Breast epithelium (tissue), 3 donors: ENCODE measurements around the gene PBRM1.

Experiments
- CTCF ChIP-seq, 3 donors: fragments of 450-650 bp; IDR thresholded peaks; one replicate each; pipeline ENCODE4 v1.5.1; 2016 to 2017; ENCODE audit warnings: antibody characterized with exemption in 3 of 3, mild to moderate bottlenecking in 3 of 3, moderate library complexity in 3 of 3
- POLR2A ChIP-seq: fragments of 450-650 bp; IDR thresholded peaks from one replicate; pipeline ENCODE4 v1.6.1; 2016; ENCODE audit warnings: antibody characterized with exemption, mild to moderate bottlenecking, moderate library complexity

- TF ChIP-seq CTCF (IDR thresholded peaks at IDR 0.05) = no peak
- no peak for TF ChIP-seq POLR2A
Measured at GRCh38 chr3:52721002-52721729, 35.5 kb upstream of the PBRM1 start.
